Measurements from ENCODE around the gene SGMS2. TPM values are rescaled to one million over a fixed set of nuclear protein-coding genes. Genes with fewer than 3 reads are reported as not detected.
"Not testable (repeated sequence)": the region's sequence is repeated elsewhere in the genome, so short reads cannot be mapped to it uniquely, and the experiment has no call there.

Gene SGMS2
- total RNA-seq, 2 donors from 2014 or later: 50.3 to 55.9 TPM

- DNase-seq: no peak
Measured at GRCh38 chr4:107897823-107898222, 73.1 kb downstream of the SGMS2 start.

GRCh38 chr4:107900067-107900466 lies 75.3 kb downstream of the SGMS2 start:
- intact Hi-C loops (cut with DNase I, micrococcal nuclease): no loop called here
- ATAC-seq (no peak), DNase-seq (no peak)

More at GRCh38 chr4:107897823-107898222, 73.1 kb downstream of the SGMS2 start:
- intact Hi-C loops (cut with DNase I, micrococcal nuclease): no loop called here
- ATAC-seq: no peak

GRCh38 chr4:107900508-107900907 lies 75.8 kb downstream of the SGMS2 start:
- no peak for DNase-seq
- intact Hi-C loops (cut with DNase I, micrococcal nuclease): no loop called here
- ATAC-seq: no peak

GRCh38 chr4:107901213-107901934 lies 76.6 kb downstream of the SGMS2 start:
- intact Hi-C loops (cut with DNase I, micrococcal nuclease): no loop called here
- no peak for DNase-seq
- no peak for ATAC-seq

GRCh38 chr4:107902715-107903114 lies 78.0 kb downstream of the SGMS2 start:
- DNase-seq: no peak
- no peak for ATAC-seq
- intact Hi-C loops (cut with DNase I, micrococcal nuclease): no loop called here

GRCh38 chr4:107905082-107905481 lies 80.3 kb downstream of the SGMS2 start:
- ATAC-seq; DNase-seq; intact Hi-C loops (cut with DNase I, micrococcal nuclease): not testable (repeated sequence)

GRCh38 chr4:107906458-107907100 lies 81.8 kb downstream of the SGMS2 start:
- intact Hi-C loops (cut with DNase I, micrococcal nuclease): no loop called here
- ATAC-seq: no peak

GRCh38 chr4:107908377-107908776 lies 83.6 kb downstream of the SGMS2 start:
- intact Hi-C loops (cut with DNase I, micrococcal nuclease): no loop called here
- DNase-seq: no peak
- no peak for ATAC-seq

More at GRCh38 chr4:107906458-107907100, 81.8 kb downstream of the SGMS2 start:
- no peak for DNase-seq

- DNase-seq: no peak
- peak; percentile 80 for ATAC-seq
- intact Hi-C loops (cut with DNase I, micrococcal nuclease): loop anchor here (2.0 to 10.0 kb wide), 2 partner anchors 149 to 153 kb away; no protein-coding TSS in a partner anchor
Measured at GRCh38 chr4:107913283-107913899, 88.7 kb downstream of the SGMS2 start.

GRCh38 chr4:107915220-107915619 lies 90.5 kb downstream of the SGMS2 start:
- intact Hi-C loops (cut with DNase I, micrococcal nuclease): loop anchor here in 1 of 2 donors (10.0 kb wide), 1 partner anchor 150 kb away; no protein-coding TSS in a partner anchor
- DNase-seq: no peak
- no peak for ATAC-seq

- intact Hi-C loops (cut with DNase I, micrococcal nuclease): loop anchor here in 1 of 2 donors (10.0 kb wide), 1 partner anchor 152 kb away; no protein-coding TSS in a partner anchor
- ATAC-seq (no peak), DNase-seq (no peak)
Measured at GRCh38 chr4:107916623-107917022, 91.9 kb downstream of the SGMS2 start.

GRCh38 chr4:107917500-107917899 lies 92.8 kb downstream of the SGMS2 start:
- ATAC-seq: no peak
- DNase-seq: no peak
- intact Hi-C loops (cut with DNase I, micrococcal nuclease): loop anchor here in 1 of 2 donors (10.0 kb wide), 1 partner anchor 153 kb away; no protein-coding TSS in a partner anchor

GRCh38 chr4:107922486-107923473 lies 98.0 kb downstream of the SGMS2 start:
- DNase-seq: no peak
- intact Hi-C loops (cut with DNase I, micrococcal nuclease): no loop called here
- no peak for ATAC-seq

GRCh38 chr4:107925713-107926112 lies 101.0 kb downstream of the SGMS2 start:
- intact Hi-C loops (cut with DNase I, micrococcal nuclease); ATAC-seq; DNase-seq: not testable (repeated sequence)

- ATAC-seq; DNase-seq; intact Hi-C loops (cut with DNase I, micrococcal nuclease): not testable (repeated sequence)
Measured at GRCh38 chr4:107926875-107927274, 102.1 kb downstream of the SGMS2 start.

- ATAC-seq (peak; percentile 97), DNase-seq (peak; percentile 85 to 90)
- intact Hi-C loops (cut with DNase I, micrococcal nuclease): loop anchor here in 1 of 2 donors (5.0 kb wide), 1 partner anchor 56 kb away; the partner anchor contains the start of gene HADH
Measured at GRCh38 chr4:107930821-107931774, 106.4 kb downstream of the SGMS2 start, which contains the start of gene CYP2U1. Gene CYP2U1 (plus strand): TSS chr4:107931549. CDS start chr4:107931644, 95 bp downstream.

- ATAC-seq: no peak
- DNase-seq: peak; percentile 26 to 40
- intact Hi-C loops (cut with DNase I, micrococcal nuclease): loop anchor here in 1 of 2 donors (5.0 kb wide), 1 partner anchor 55 kb away; the partner anchor contains the start of gene HADH
Measured at GRCh38 chr4:107931775-107932321, 107.1 kb downstream of the SGMS2 start.
